Stimulated activated CD4-positive, alpha-beta T cell treated with anti-CD3 and anti-CD28 coated beads, TNF-alpha, amount 100 ng/mL, for 1 hour (primary cell): Measurements from ENCODE around the gene RBM20.

ENCODE experiments used
- DNase-seq, 3 donors: peaks; one replicate each; pipeline ENCODE4 v3.0.0-alpha.2; 2020; ENCODE audit warnings: low read depth in 3 of 3, low spot score in 1 of 3

Gene RBM20

DNA sequence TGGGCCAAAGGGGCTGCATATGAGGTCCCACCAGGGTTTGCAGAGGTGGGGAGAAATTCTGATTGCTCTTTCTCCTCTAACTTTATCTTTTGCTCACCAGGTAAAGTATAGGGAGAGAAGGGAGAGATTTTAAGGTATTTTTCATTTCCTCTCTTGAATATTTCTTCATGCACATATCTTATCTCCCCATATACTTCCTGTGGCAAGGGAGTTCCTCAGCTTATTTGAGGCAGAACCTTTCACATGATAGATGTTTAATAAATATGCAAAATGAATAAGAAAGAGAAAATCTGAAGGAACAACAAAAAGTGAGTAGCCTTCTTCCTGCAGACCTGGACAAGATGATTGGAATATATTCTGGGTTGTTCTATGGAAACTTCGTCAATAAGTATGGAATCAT lies 160.2 kb downstream of the RBM20 start:
- DNase-seq, result no peak

GRCh38 chr10:110805292-110805691 lies 161.2 kb downstream of the RBM20 start:
- no peak for DNase-seq

DNA sequence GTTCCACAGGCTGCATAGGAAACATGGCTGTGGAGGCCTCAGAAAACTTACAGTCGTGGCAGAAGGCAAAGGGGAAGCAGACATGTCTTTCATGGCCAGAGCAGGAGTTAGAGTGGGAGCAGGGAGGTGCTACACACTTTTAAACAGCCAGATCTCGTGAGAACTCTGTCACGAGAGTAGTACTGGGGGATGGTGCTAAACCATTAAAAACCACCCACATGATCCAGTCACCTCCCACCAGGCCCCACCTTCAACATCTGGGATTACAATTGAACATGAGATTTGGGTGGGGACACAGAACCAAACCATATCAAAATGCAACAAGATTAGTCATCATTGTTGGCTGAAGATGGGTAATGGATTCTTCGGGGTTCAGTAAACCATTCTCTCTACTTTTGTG lies 162.2 kb downstream of the RBM20 start:
- DNase-seq, result no peak

DNA sequence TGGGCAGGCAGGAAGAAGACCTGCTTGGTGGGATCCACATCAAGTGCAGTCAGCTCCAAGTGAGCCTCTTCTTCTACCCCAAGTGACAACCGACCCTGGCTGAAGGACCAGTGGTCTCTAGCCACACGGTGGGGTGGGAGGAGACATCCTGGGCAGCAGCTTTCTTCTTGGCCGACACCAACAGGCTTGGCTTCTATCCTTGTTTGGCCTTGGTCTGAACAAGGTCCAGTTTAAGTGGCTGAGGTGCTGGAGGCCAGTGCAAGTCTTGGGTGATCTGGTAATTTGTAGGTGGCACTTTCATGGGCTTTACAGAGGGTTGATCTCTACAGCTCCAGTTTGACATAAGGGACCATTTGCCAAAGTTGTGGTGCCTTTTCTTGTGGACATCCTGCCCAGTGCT lies 164.0 kb downstream of the RBM20 start:
- no peak for DNase-seq

- DNase-seq, result no peak
Observed at GRCh38 chr10:110808615-110809014, 164.5 kb downstream of the RBM20 start.

DNA sequence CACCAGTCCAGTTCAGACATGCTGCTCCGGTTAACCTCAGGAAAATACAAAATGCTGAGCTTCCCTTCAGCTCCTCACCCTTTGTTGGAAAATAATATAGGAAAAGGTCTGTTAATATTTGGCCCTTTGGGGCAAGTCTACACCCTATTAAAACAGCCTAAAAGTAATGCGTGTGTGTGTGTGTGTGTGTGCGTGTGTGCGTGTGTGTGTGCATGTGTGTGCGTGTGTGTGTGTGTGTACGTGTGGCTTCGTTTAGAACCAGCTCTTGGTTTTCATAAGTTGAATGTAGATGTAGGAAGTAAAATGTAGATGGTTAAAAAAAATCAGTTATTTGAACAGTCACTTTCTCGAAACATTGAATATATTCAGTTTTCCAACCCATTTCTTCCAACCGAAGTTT lies 166.5 kb downstream of the RBM20 start:
- DNase-seq, result no peak

DNA sequence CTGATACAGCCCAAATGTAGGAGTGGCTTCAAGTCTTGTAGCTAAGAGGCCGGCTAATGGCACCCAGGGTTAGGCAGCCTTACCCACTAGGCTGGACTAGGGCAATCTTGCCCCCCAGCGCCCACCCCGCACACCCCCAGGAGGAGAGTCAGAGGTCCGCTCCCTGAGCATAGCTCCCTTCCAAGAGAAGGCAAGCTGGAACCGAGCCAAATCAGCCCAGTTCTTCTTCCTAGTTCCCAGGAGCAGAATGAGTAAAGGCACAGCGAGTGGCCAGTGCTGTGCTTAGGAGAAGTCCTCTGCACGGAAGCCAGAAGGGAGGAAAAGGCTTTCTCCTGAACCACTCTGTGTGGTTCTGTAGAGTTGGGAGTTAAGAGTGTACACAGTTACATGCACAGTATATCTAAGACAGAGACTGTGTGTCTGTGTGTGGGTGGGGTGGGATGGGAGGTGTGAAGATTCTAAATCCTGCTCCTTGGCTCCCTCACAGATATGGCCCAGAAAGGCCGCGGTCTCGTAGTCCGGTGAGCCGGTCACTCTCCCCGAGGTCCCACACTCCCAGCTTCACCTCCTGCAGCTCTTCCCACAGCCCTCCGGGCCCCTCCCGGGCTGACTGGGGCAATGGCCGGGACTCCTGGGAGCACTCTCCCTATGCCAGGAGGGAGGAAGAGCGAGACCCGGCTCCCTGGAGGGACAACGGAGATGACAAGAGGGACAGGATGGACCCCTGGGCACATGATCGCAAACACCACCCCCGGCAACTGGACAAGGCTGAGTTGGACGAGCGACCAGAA lies 167.8 kb downstream of the RBM20 start:
- DNase-seq, result no peak

GRCh38 chr10:110812583-110812982 lies 168.4 kb downstream of the RBM20 start:
- no peak for DNase-seq

DNA sequence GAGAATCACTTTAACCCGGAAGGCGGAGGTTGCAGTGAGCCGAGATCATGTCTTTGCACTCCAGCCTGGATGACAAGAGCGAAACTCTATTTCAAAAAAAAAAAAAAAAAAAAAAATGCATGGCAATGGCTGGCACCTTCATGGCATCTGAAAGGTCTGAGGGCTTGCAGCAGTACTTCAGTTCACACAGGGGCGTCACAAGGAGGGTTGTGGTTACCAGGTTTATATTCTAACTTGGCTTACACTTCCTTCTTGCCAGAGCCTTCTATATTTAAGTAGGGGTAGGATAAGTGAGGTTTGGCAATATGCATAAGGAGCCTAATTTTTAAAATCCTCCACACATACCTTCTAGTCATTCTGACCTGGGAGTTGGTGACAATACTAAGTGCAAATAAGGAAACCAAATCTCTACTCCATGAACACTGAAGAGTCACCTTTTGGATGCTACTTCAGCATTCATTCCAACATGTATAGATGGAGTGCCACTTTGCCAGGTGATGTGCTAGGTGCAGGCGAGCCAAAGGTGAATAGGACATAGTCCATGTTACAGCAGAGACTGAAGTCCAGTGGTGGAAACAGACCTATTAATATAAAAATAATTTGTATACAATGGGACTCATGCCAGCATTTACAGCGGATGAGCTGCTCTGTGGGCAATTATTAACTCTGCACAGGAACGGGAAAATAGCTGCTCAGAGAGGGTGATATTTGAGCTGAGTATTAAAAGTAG lies 169.8 kb downstream of the RBM20 start:
- DNase-seq, result no peak

DNA sequence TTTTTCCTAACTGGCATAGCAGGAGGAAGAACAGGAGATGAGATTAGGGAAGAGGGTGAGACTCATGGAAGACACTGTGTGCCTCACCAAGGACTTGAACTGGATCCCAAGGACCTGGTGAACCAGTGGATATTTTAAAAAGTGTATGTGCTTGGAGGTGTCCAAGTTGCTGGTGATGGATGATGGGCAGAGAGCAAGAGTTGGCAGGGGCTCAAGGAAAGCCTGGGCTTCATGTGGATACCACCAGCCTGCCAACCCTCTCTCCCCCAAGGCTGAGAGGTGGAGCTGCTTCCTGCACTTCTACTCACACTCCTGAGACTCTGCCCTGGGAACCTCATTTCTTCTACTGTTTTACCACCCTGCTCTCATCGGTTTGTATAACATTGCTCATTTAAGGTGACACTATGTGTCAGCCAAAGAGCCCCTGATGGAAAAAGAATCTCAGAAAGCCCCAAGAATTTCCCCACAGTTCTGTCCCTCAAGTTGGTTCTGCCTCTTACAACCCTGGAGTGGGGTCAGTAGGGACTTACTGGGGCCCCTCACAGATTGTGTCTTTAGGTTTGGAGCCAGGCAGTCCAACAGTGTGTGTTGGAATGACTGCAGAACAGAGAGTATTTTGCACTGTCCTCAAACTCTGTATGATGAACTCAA lies 171.3 kb downstream of the RBM20 start:
- no peak for DNase-seq

DNA sequence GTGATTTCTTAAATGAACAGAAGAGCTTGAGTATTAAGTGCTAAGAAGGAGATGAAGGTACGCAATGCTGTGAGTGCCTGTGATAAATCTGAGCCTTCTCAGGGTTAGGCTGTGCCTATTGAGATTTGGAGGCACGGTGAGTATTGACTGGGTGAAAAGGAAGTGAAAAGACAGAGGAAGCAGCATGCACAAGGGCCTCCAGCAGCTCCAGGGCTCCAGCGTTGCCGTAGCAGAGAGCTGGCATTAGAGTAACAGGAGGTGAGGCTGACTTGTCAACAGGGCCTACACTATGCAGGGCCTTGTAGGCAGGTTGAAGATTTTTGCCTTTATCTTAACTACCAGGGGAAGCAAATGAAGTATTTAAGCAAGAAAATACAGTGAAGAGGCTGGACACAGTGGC lies 173.5 kb downstream of the RBM20 start:
- no peak for DNase-seq

GRCh38 chr10:110818311-110819256 lies 174.4 kb downstream of the RBM20 start:
- no peak for DNase-seq

GRCh38 chr10:110820321-110820814 lies 176.2 kb downstream of the RBM20 start:
- DNase-seq, result no peak

DNA sequence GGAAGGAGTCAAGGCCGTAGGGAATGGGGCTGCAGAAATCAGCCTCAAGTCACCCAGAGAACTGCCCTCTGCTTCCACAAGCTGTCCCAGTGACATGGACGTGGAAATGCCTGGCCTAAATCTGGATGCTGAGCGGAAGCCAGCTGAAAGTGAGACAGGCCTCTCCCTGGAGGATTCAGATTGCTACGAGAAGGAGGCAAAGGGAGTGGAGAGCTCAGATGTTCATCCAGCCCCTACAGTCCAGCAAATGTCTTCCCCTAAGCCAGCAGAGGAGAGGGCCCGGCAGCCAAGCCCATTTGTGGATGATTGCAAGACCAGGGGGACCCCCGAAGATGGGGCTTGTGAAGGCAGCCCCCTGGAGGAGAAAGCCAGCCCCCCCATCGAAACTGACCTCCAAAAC lies 177.4 kb downstream of the RBM20 start:
- DNase-seq, result no peak

DNA sequence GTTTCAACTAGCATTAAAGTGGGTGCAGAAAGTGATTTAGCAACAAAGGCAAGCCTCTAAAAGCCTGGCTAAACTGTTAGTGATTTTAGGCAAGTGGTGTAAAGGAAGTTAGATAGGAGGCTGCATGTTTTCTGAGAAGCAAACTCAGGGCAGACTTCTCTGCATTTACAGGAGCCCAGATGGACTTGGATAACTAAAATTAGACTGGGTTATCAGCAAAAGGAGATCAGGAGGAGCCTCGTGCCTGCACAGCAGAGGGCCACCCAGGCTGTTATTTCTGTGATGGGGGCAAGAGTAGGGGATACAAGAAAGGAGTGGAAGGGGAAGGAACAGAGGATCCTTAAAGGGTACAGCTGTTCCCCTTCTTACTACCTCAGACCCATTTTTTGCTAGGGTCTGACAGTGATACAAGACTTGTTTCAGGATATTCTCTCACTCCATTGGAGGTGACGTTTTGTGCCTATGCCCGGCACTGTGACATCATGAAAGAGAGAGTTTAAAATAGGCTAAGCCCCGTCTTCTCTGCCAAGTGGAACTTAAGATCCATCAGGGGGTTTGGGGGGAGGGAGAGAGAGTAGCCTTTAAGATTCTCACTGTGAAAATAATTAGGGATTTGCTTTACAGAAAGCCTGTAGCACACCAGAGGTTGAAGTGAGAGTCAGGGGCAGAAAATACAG lies 178.0 kb downstream of the RBM20 start:
- no peak for DNase-seq

DNA sequence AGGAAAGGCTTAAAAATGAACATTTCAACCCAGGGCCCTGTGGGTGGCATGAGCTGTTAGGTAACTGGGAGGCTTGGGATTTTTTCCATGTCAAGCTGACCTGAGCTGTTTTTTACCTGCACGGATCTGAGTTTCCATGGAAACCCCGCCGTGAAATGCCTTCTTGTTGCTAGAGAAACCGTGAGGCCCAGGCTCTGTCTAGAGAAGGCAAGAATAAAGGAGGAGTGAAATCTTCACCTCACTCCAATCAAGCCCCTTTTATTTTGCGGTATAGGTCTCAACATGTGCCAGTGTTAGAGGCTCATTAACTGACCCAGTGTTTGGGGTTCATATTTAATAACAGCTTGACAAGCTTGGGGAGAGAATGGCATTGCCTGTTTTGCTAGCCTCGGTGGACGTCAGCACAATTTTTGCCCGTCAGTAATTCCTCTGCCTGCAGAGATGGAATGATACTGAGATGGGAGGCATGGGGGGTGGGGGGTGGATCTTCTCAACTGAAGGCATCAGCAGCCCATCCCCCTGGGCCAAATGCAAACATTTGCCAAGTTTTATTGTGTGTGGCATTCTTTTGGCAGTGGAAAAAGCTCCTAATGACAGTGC lies 178.7 kb downstream of the RBM20 start:
- no peak for DNase-seq

- no peak for DNase-seq
Observed at GRCh38 chr10:110824152-110824441, 180.0 kb downstream of the RBM20 start.

- DNase-seq, result no peak
Observed at GRCh38 chr10:110824660-110825059, 180.5 kb downstream of the RBM20 start.

DNA sequence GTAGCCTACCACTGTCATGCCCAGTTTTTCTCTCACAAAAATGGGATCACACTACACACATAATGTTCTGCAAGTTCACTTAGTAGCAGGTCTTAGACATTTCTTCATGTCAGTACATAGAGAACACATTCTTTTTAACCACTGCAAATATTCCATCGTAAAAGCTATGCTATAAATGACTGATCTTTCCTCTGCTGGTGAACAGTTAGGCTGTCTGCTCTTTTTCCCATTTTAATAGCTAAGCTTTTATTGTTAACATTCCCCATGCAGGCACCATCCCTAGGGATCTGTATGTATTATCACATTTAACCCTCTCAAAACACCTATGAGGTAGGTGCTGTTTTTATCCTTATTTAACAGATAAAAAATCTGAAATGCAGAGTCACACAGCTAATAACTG lies 181.4 kb downstream of the RBM20 start:
- no peak for DNase-seq

GRCh38 chr10:110827410-110827809 lies 183.3 kb downstream of the RBM20 start:
- DNase-seq, result no peak
